Measurements from ENCODE around the gene AGBL5. TPM values are rescaled to one million over a fixed set of nuclear protein-coding genes. Genes with fewer than 3 reads are reported as not detected.

Gene AGBL5
- total RNA-seq, 2 experiments from 2014 or later: 37.4 to 42.0 TPM

GRCh38 chr2:27042985-27043634, 8.4 kb upstream of the AGBL5 start:
- POLR2A ChIA-PET: interaction anchor here (1.2 kb wide), 1 partner anchor 43 kb away, joined by 3 read pairs; no protein-coding TSS in a partner anchor
- no TSS peak for BruUV-seq (replicated peaks)
- CTCF ChIA-PET (ENCODE audit: unreplicated experiment): no interaction called here

GRCh38 chr2:27049422-27050280, 1.8 kb upstream of the AGBL5 start:
- H3K9me3 ChIP-seq (ENCODE audit: low read length): no peaks in the 10 kb centered on the region
- H3K27ac ChIP-seq (ENCODE audit: low read depth, low read length, poor library complexity, severe bottlenecking): peak overlapping the region; percentile 89
- peaks cover 16% of the 10 kb centered on the region; the same call in 1 of the 2 replicates for H3K36me3 ChIP-seq (ENCODE audit: insufficient read depth, low read length)
- ChIA-PET CTCF (ENCODE audit: unreplicated experiment) (no interaction called here), POLR2A (interaction anchor here (0.6 to 3.5 kb wide), 9 partner anchors 8 to 397 kb away, joined by 3 to 29 read pairs (median 6); partner anchors contain the start of genes OST4 and TMEM214)
- peak; percentile 61 for DNase-seq (ENCODE audit: low spot score)
- peak overlapping the region; percentile 90 for H3K4me2 ChIP-seq (ENCODE audit: low read length)
- intact Hi-C loops (cut with micrococcal nuclease; ENCODE audit: unreplicated experiment): loop anchor here (1.0 to 5.0 kb wide), 3 partner anchors 17 to 307 kb away; partner anchors contain the start of genes GTF3C2 and TMEM214
- no peaks in the 10 kb centered on the region for H3K9me2 ChIP-seq (ENCODE audit: insufficient read depth, low read length)
- BruUV-seq (replicated peaks): no TSS peak
- H3K4me1 ChIP-seq (ENCODE audit: insufficient read depth, low read length, poor library complexity, severe bottlenecking): peaks cover 20% of the 10 kb centered on the region
- no peaks in the 10 kb centered on the region for H4K20me1 ChIP-seq (ENCODE audit: insufficient read depth, low read length)
- H2AFZ ChIP-seq (ENCODE audit: low read length): peak overlapping the region; percentile 84
- H3K79me2 ChIP-seq (ENCODE audit: insufficient read depth, low read depth, low read length): no peaks in the 10 kb centered on the region
- H3K4me3 ChIP-seq (ENCODE audit: low read depth, low read length, poor library complexity, severe bottlenecking): peak overlapping the region; percentile 90
- TF ChIP-seq CTCF (conservative IDR thresholded peaks at IDR 0.05; ENCODE audit: low read length) (no peak), EZH2phosphoT487 (IDR thresholded peaks at IDR 0.05; ENCODE audit: borderline replicate concordance, low read depth, low read length) (no peak)

More at GRCh38 chr2:27042985-27043634, 8.4 kb upstream of the AGBL5 start:
- H3K36me3 ChIP-seq (ENCODE audit: insufficient read depth, low read length): peaks cover 52% of the 10 kb centered on the region
- no peak overlapping the region for H3K4me3 ChIP-seq (ENCODE audit: low read depth, low read length, poor library complexity, severe bottlenecking)
- no peak overlapping the region for H3K4me2 ChIP-seq (ENCODE audit: low read length)
- TF ChIP-seq CTCF (conservative IDR thresholded peaks at IDR 0.05; ENCODE audit: low read length) (no peak), EZH2phosphoT487 (IDR thresholded peaks at IDR 0.05; ENCODE audit: borderline replicate concordance, low read depth, low read length) (no peak)
- no peak overlapping the region for H2AFZ ChIP-seq (ENCODE audit: low read length)
- DNase-seq (ENCODE audit: low spot score): no peak
- H3K9me3 ChIP-seq (ENCODE audit: low read length): no peaks in the 10 kb centered on the region
- no peak overlapping the region for H3K27ac ChIP-seq (ENCODE audit: low read depth, low read length, poor library complexity, severe bottlenecking)
- H4K20me1 ChIP-seq (ENCODE audit: insufficient read depth, low read length): no peaks in the 10 kb centered on the region
- intact Hi-C loops (cut with micrococcal nuclease; ENCODE audit: unreplicated experiment): no loop called here
- H3K4me1 ChIP-seq (ENCODE audit: insufficient read depth, low read length, poor library complexity, severe bottlenecking): peaks cover 25% of the 10 kb centered on the region
- H3K9me2 ChIP-seq (ENCODE audit: insufficient read depth, low read length): no peaks in the 10 kb centered on the region
- no peaks in the 10 kb centered on the region for H3K79me2 ChIP-seq (ENCODE audit: insufficient read depth, low read depth, low read length)

Measured in OCI-LY7 (cell line).